GM19455 (cell line): ENCODE data around the gene SLC16A5.
"Not testable (repeated sequence)": the region's sequence is repeated elsewhere in the genome, so short reads cannot be mapped to it uniquely, and the experiment has no call there.

Experiments used
- ATAC-seq: cut with Tn5 transposase; IDR thresholded peaks from one replicate; pipeline ENCODE4 v1.9.1; 2021; ENCODE audit not compliant: unreplicated experiment

The SLC16A5 gene

GRCh38 chr17:75109407-75110233, 21.9 kb downstream of the SLC16A5 start, which contains the start of gene ARMC7:
TSS of gene ARMC7 (plus strand) at chr17:75109969. CDS start at chr17:75110289, 320 bp downstream.
- peak; percentile 47 for ATAC-seq

GRCh38 chr17:75110234-75110937, 22.6 kb downstream of the SLC16A5 start:
- no peak for ATAC-seq

- ATAC-seq = no peak
Observed at GRCh38 chr17:75111777-75112335, 24.1 kb downstream of the SLC16A5 start.

- ATAC-seq = peak; percentile 40
Observed at GRCh38 chr17:75113798-75114551, 26.2 kb downstream of the SLC16A5 start.

GRCh38 chr17:75114552-75115314, 27.0 kb downstream of the SLC16A5 start:
- ATAC-seq = no peak

GRCh38 chr17:75115555-75115954, 27.8 kb downstream of the SLC16A5 start:
- no peak for ATAC-seq

- ATAC-seq = no peak
Observed at GRCh38 chr17:75116737-75117136, 29.0 kb downstream of the SLC16A5 start.

GRCh38 chr17:75118307-75118706, 30.6 kb downstream of the SLC16A5 start:
- ATAC-seq = no peak

GRCh38 chr17:75124041-75124818, 36.5 kb downstream of the SLC16A5 start:
- ATAC-seq = no peak

GRCh38 chr17:75124819-75125162, 37.0 kb downstream of the SLC16A5 start:
- ATAC-seq = no peak

GRCh38 chr17:75125984-75126383, 38.2 kb downstream of the SLC16A5 start:
- no peak for ATAC-seq

- no peak for ATAC-seq
Observed at GRCh38 chr17:75126954-75127353, 39.2 kb downstream of the SLC16A5 start.

- ATAC-seq = not testable (repeated sequence)
Observed at GRCh38 chr17:75127936-75128335, 40.2 kb downstream of the SLC16A5 start.

GRCh38 chr17:75128694-75129505, 41.1 kb downstream of the SLC16A5 start:
- ATAC-seq = no peak

GRCh38 chr17:75129576-75129975, 41.8 kb downstream of the SLC16A5 start:
- no peak for ATAC-seq

GRCh38 chr17:75130059-75130631, 42.4 kb downstream of the SLC16A5 start:
- ATAC-seq = no peak

GRCh38 chr17:75130632-75131277, 43.0 kb downstream of the SLC16A5 start:
- peak; percentile 11 for ATAC-seq
